ENCODE results near the gene PTPN14. TPM values are rescaled to one million over a fixed set of nuclear protein-coding genes. Genes with fewer than 3 reads are reported as not detected.

PTPN14 gene
- total RNA-seq, 1 experiment from 2014 or later = 37.5 TPM

DNA sequence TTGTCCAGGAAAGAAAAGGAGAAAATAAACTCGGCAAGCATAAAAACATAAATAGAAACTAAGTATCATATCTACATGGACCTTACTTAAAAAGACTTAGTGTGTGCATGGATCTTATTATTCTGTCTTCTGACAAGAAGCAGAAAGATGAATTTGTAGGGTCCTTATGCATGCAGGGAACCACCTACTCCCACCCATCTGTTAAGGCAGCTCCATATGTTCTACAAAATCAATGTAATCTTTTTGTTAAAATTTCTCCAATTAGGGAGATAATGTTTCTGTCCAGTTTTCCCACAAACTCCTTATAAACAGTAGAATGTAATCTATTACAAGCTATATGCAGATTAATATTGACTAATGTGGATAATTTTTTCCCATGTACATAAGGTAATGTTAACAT is 13.9 kb upstream of the PTPN14 start:
- RAD21 ChIA-PET (ENCODE audit: low non-redundant PET in 1 of 2, low total read pairs in 2 of 2, uncharacterized antibody in 2 of 2, unreplicated experiment in 2 of 2) = no interaction called here
- H3K36me3 ChIP-seq (ENCODE audit: control insufficient read depth in 1 of 2, insufficient read depth in 2 of 2, low read length in 2 of 2) = no peaks in the 10 kb centered on the region
- H3K27me3 ChIP-seq (ENCODE audit: insufficient read depth, low read length) = no peaks in the 10 kb centered on the region
- H3K27ac ChIP-seq (ENCODE audit: low read depth, low read length) = no peak overlapping the region
- H3K9me3 ChIP-seq (ENCODE audit: control insufficient read depth in 1 of 2, insufficient read depth in 1 of 2, low read depth in 1 of 2, low read length in 2 of 2) = no peaks in the 10 kb centered on the region
- DNase-seq (ENCODE audit: low read depth, low spot score) = no peak
- peak overlapping the region; percentile 93 for H2AFZ ChIP-seq (ENCODE audit: low read depth, low read length, poor library complexity, severe bottlenecking)
- CTCF ChIA-PET = no interaction called here
- POLR2A ChIA-PET = interaction anchor here (3.5 kb wide), 1 partner anchor 13 kb away, joined by 12 read pairs; the partner anchor contains the start of gene PTPN14
- TF ChIP-seq ZFX (IDR thresholded peaks at IDR 0.05) = no peak
- TF ChIP-seq, protein P1, sequence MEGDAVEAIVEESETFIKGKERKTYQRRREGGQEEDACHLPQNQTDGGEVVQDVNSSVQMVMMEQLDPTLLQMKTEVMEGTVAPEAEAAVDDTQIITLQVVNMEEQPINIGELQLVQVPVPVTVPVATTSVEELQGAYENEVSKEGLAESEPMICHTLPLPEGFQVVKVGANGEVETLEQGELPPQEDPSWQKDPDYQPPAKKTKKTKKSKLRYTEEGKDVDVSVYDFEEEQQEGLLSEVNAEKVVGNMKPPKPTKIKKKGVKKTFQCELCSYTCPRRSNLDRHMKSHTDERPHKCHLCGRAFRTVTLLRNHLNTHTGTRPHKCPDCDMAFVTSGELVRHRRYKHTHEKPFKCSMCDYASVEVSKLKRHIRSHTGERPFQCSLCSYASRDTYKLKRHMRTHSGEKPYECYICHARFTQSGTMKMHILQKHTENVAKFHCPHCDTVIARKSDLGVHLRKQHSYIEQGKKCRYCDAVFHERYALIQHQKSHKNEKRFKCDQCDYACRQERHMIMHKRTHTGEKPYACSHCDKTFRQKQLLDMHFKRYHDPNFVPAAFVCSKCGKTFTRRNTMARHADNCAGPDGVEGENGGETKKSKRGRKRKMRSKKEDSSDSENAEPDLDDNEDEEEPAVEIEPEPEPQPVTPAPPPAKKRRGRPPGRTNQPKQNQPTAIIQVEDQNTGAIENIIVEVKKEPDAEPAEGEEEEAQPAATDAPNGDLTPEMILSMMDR (IDR thresholded peaks at IDR 0.05 in 2 of 3, conservative IDR thresholded peaks at IDR 0.05 in 1 of 3; ENCODE audit: borderline replicate concordance in 1 of 3, insufficient read depth in 1 of 3, low read depth in 2 of 3, low read length in 2 of 3) = no peak
- no peak for TF ChIP-seq EGR1 (IDR thresholded peaks at IDR 0.05; ENCODE audit: low read depth)
- no peak for TF ChIP-seq SIN3A (IDR thresholded peaks at IDR 0.05; ENCODE audit: low read depth)
- no peak for TF ChIP-seq FOSL1 (IDR thresholded peaks at IDR 0.05; ENCODE audit: low read depth)
- TF ChIP-seq CEBPB (IDR thresholded peaks at IDR 0.05; ENCODE audit: low read depth) = no peak
- TF ChIP-seq TCF7L2 (IDR thresholded peaks at IDR 0.05; ENCODE audit: borderline replicate concordance, extremely low read depth, insufficient read depth, insufficient read length) = no peak
- no peak for TF ChIP-seq EZH2 (IDR thresholded peaks at IDR 0.05)
- TF ChIP-seq, protein P2, sequence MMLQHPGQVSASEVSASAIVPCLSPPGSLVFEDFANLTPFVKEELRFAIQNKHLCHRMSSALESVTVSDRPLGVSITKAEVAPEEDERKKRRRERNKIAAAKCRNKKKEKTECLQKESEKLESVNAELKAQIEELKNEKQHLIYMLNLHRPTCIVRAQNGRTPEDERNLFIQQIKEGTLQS (IDR thresholded peaks at IDR 0.05) = no peak
- no peak for TF ChIP-seq POLR2A (IDR thresholded peaks at IDR 0.05; ENCODE audit: borderline replicate concordance, extremely low read depth, insufficient read depth, insufficient read length)
- TF ChIP-seq POLR2AphosphoS5 (IDR thresholded peaks at IDR 0.05; ENCODE audit: low read depth, low read length) = no peak
- TF ChIP-seq SP1 (IDR thresholded peaks at IDR 0.05; ENCODE audit: low read depth) = no peak
- no peak for TF ChIP-seq RAD21 (IDR thresholded peaks at IDR 0.05; ENCODE audit: low read depth)
- TF ChIP-seq ZNF274 (IDR thresholded peaks at IDR 0.05; ENCODE audit: low read depth, low read length) = no peak
- ATAC-seq = no peak
- intact Hi-C loops (cut with micrococcal nuclease) = no loop called here
- no peak overlapping the region for H3K9ac ChIP-seq (ENCODE audit: low read length)
- no peak overlapping the region for H3K4me2 ChIP-seq (ENCODE audit: low read length)
- BruUV-seq (replicated peaks) = no TSS peak
- no peaks in the 10 kb centered on the region for H3K9me2 ChIP-seq (ENCODE audit: insufficient read depth)
- peaks cover 0 to 15% of the 10 kb centered on the region in 2 experiments; a peak in 2 of 4 replicates for H3K4me1 ChIP-seq (ENCODE audit: control insufficient read depth in 1 of 2, insufficient read depth in 2 of 2, low read length in 2 of 2)
- H3K79me2 ChIP-seq (ENCODE audit: insufficient read depth, low read length) = no peaks in the 10 kb centered on the region
- no peak overlapping the region for H3K4me3 ChIP-seq (replicated peaks in 1 of 2; ENCODE audit: low read depth in 1 of 2, low read length in 2 of 2)
- no peaks in the 10 kb centered on the region for H4K20me1 ChIP-seq (ENCODE audit: insufficient read depth)
